ENCODE data around the gene DAB1. TPM values are rescaled to one million over a fixed set of nuclear protein-coding genes. Genes with fewer than 3 reads are reported as not detected.

Gene DAB1
- total RNA-seq, 3 donors from 2014 or later (not counting 1 experiment from before 2014, with no cell fraction given) = 0.41 TPM; not detected in 2

DNA sequence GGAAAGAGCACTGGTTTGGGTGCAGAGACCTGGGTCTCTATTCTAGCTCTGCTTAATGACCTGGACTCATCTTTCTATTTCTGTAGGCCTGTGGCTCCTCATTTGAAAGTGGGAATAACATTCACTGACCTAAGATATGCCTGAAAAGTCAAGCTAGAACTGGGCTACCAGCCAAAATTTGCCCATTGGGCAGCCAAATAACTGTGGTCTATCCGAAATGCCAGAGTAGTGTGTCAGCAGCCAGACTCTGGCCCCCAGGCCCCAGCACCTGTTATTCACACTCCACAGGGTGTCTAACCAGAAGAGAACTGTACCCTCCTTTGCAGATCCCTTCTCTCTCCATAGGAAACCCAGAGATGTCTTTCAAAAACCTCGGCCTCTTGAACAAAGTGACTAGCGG is 12.6 kb downstream of the DAB1 start:
- Mint-ChIP-seq H3K4me3 (no peak overlapping the region), H3K4me1 (no peaks in the 10 kb centered on the region), H3K27ac (no peak overlapping the region), H3K36me3 (no peaks in the 10 kb centered on the region), H3K27me3 (ENCODE audit: low read depth in 2 of 2) (peaks cover 6 to 14% of the 10 kb centered on the region in 2 donors), H3K9me3 (peaks cover 0 to 4% of the 10 kb centered on the region in 2 donors)
- no peak for ATAC-seq
- intact Hi-C loops (cut with micrococcal nuclease) = no loop called here
- H3K27ac ChIP-seq (ENCODE audit: low read length) = no peak overlapping the region
- no peak for DNase-seq
- H3K4me1 ChIP-seq (ENCODE audit: control insufficient read depth, insufficient read depth, low read length) = no peaks in the 10 kb centered on the region
- H3K4me3 ChIP-seq (ENCODE audit: low read length) = no peak overlapping the region
- H3K27me3 ChIP-seq (ENCODE audit: control insufficient read depth, insufficient read depth, low read length) = no peaks in the 10 kb centered on the region
- WGBS (ENCODE audit: insufficient coverage) = 92% methylated on average over 3 of the region's 3 CpGs
- TF ChIP-seq, protein P1, sequence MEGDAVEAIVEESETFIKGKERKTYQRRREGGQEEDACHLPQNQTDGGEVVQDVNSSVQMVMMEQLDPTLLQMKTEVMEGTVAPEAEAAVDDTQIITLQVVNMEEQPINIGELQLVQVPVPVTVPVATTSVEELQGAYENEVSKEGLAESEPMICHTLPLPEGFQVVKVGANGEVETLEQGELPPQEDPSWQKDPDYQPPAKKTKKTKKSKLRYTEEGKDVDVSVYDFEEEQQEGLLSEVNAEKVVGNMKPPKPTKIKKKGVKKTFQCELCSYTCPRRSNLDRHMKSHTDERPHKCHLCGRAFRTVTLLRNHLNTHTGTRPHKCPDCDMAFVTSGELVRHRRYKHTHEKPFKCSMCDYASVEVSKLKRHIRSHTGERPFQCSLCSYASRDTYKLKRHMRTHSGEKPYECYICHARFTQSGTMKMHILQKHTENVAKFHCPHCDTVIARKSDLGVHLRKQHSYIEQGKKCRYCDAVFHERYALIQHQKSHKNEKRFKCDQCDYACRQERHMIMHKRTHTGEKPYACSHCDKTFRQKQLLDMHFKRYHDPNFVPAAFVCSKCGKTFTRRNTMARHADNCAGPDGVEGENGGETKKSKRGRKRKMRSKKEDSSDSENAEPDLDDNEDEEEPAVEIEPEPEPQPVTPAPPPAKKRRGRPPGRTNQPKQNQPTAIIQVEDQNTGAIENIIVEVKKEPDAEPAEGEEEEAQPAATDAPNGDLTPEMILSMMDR (IDR thresholded peaks at IDR 0.05) = no peak
- H3K9me3 ChIP-seq (ENCODE audit: control insufficient read depth, insufficient read depth, low read length) = no peaks in the 10 kb centered on the region
- H3K36me3 ChIP-seq (ENCODE audit: control insufficient read depth, insufficient read depth, low read length) = no peaks in the 10 kb centered on the region

DNA sequence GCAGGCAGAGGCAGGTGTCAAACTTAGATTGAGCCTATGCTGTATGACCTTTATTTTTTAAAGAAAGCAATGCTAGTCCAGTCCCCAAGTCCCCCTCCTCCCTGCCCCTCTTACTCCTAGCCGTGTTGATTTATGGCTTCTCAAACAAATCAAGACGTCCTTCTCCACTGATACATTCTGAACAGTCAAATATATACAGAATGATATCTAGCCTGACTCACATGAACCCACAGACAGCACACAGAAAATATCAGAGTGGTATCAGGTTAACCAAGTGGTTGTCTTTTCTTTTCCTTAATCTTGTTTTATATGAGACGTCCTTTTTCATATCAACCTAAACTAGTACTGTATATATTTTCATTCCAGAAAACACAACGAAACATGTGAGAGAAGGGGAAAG is 13.4 kb downstream of the DAB1 start:
- Histone ChIP-seq H3K27ac (ENCODE audit: low read length) (no peak overlapping the region), H3K27me3 (ENCODE audit: control insufficient read depth, insufficient read depth, low read length) (no peaks in the 10 kb centered on the region), H3K9me3 (ENCODE audit: control insufficient read depth, insufficient read depth, low read length) (no peaks in the 10 kb centered on the region), H3K4me1 (ENCODE audit: control insufficient read depth, insufficient read depth, low read length) (no peaks in the 10 kb centered on the region), H3K4me3 (ENCODE audit: low read length) (no peak overlapping the region), H3K36me3 (ENCODE audit: control insufficient read depth, insufficient read depth, low read length) (no peaks in the 10 kb centered on the region)
- H3K27me3 Mint-ChIP-seq (ENCODE audit: low read depth in 2 of 2) = peaks cover 6 to 9% of the 10 kb centered on the region in 2 donors
- no peaks in the 10 kb centered on the region for H3K9me3 Mint-ChIP-seq
- WGBS (ENCODE audit: insufficient coverage) = 62% methylated on average over 2 of the region's 4 CpGs
- H3K27ac Mint-ChIP-seq = no peak overlapping the region
- H3K4me1 Mint-ChIP-seq = no peaks in the 10 kb centered on the region
- ATAC-seq (no peak), DNase-seq (no peak)
- no peaks in the 10 kb centered on the region for H3K36me3 Mint-ChIP-seq
- intact Hi-C loops (cut with micrococcal nuclease) = no loop called here
- TF ChIP-seq, protein P1 (IDR thresholded peaks at IDR 0.05) = no peak
- no peak overlapping the region for H3K4me3 Mint-ChIP-seq

DNA sequence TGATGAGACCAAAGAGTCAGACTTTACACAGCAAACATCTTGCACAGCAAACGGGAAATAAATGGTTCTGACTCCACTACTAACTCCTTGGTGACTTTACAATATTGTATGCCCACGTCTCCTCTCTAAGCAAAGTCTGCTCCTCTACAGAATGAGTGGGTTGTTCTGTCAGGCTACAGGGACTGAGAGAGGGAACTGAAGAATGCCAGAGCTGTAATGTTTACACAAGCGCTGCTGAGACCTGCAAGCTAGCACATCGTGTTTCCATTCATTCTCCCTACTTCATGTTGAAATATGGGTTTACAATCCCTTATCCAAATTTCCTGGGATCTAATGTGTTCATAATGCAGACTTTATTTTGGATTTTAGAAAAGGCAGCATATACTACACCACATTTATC is 15.9 kb downstream of the DAB1 start:
- 100% methylated on average over 1 of the region's 4 CpGs for WGBS (ENCODE audit: insufficient coverage)

More for the DNA sequence above, 15.9 kb downstream of the DAB1 start:
- Histone ChIP-seq H3K9me3 (ENCODE audit: control insufficient read depth, insufficient read depth, low read length) (no peaks in the 10 kb centered on the region), H3K36me3 (ENCODE audit: control insufficient read depth, insufficient read depth, low read length) (no peaks in the 10 kb centered on the region), H3K27ac (ENCODE audit: low read length) (no peak overlapping the region), H3K27me3 (ENCODE audit: control insufficient read depth, insufficient read depth, low read length) (no peaks in the 10 kb centered on the region), H3K4me1 (ENCODE audit: control insufficient read depth, insufficient read depth, low read length) (no peaks in the 10 kb centered on the region), H3K4me3 (ENCODE audit: low read length) (no peak overlapping the region)
- DNase-seq (no peak), ATAC-seq (no peak)
- no peaks in the 10 kb centered on the region for H3K36me3 Mint-ChIP-seq
- peaks cover 3 to 7% of the 10 kb centered on the region in 2 donors for H3K27me3 Mint-ChIP-seq (ENCODE audit: low read depth in 2 of 2)
- no peaks in the 10 kb centered on the region for H3K4me1 Mint-ChIP-seq
- H3K4me3 Mint-ChIP-seq = no peak overlapping the region
- TF ChIP-seq, protein P1 (IDR thresholded peaks at IDR 0.05) = no peak
- intact Hi-C loops (cut with micrococcal nuclease) = no loop called here
- no peaks in the 10 kb centered on the region for H3K9me3 Mint-ChIP-seq
- H3K27ac Mint-ChIP-seq = no peak overlapping the region

Data from natural killer cell (primary cell).